Gastroesophageal sphincter (tissue), 3 donors: ENCODE measurements around the gene PTPN12.

Experiments used
- CTCF ChIP-seq, 4 experiments: fragments of 200-600 bp in 2 of 4; fragments of 450-650 bp in 2 of 4; sonication (generic) in 1 of 4; IDR thresholded peaks; one replicate each; pipeline ENCODE4 v1.5.1; 2017 to 2019; ENCODE audit warnings: antibody characterized with exemption in 4 of 4, mild to moderate bottlenecking in 2 of 4, moderate library complexity in 2 of 4
- POLR2A ChIP-seq, 2 donors: fragments of 450-650 bp; IDR thresholded peaks; one replicate each; pipeline ENCODE4 v1.6.1; 2017; ENCODE audit warnings: antibody characterized with exemption in 2 of 2, mild to moderate bottlenecking in 2 of 2, moderate library complexity in 1 of 2

GRCh38 chr7:77563275-77563674, 26.2 kb downstream of the PTPN12 start:
- TF ChIP-seq CTCF (IDR thresholded peaks at IDR 0.05) (no peak), POLR2A (IDR thresholded peaks at IDR 0.05) (no peak)
